Left lung (tissue), 10 donors: Measurements from ENCODE around the gene TSSK3. TPM values are rescaled to one million over a fixed set of nuclear protein-coding genes. Genes with fewer than 3 reads are reported as not detected.

ENCODE experiments used
- ATAC-seq: fragments of 200-7000 bp; cut with Tn5 transposase; one replicate; pipeline ENCODE4 v1.9.1; 2020; ENCODE audit warnings: moderate library complexity
- DNase-seq, 4 donors: peaks; one replicate each; pipeline ENCODE4 v3.0.0-alpha.2; 2013 to 2020
- H3K27ac ChIP-seq, 2 donors: fragments of 200-600 bp; sonication (generic) in 1 of 2; one replicate each; pipeline versions ENCODE4 v1.5.0 to v1.8.0; 2020 to 2021
- H3K27me3 ChIP-seq, 2 donors: fragments of 200-600 bp; sonication (generic) in 1 of 2; one replicate each; pipeline versions ENCODE4 v1.5.0 to v1.8.0; 2020 to 2021
- H3K36me3 ChIP-seq, 2 donors: fragments of 200-600 bp; sonication (generic) in 1 of 2; one replicate each; pipeline versions ENCODE4 v1.5.0 to v1.8.0; 2020 to 2021
- H3K4me1 ChIP-seq, 2 donors: fragments of 200-600 bp; one replicate each; pipeline ENCODE4 v1.8.0; 2021
- H3K4me3 ChIP-seq, 2 donors: fragments of 200-600 bp; sonication (generic) in 1 of 2; one replicate each; pipeline versions ENCODE4 v1.5.0 to v1.8.0; 2020 to 2021; ENCODE audit warnings: mild to moderate bottlenecking in 1 of 2
- H3K9me3 ChIP-seq, 2 donors: fragments of 200-600 bp; sonication (generic) in 1 of 2; one replicate each; pipeline versions ENCODE4 v1.5.0 to v1.8.0; 2020 to 2021
- CTCF ChIP-seq, 2 donors: fragments of 200-600 bp; sonication (generic) in 1 of 2; IDR thresholded peaks; one replicate each; pipeline versions ENCODE4 v1.5.0 to v1.8.0; 2021; ENCODE audit warnings: antibody characterized with exemption in 2 of 2
- intact Hi-C, 2 donors: fragments of 100-400 bp; cut with DNase I; formaldehyde crosslinking; loops; one replicate each; pipeline versions ENCODE4 v1.11.2 to v1.14.2; 2022
- polyA plus RNA-seq, 6 donors: library from polyadenylated mRNA; unstranded; fragments of 120-200 nt; gene quantifications; one replicate each; pipeline ENCODE4 v1.2.1, GENCODE V29; 2013; ENCODE audit not compliant: insufficient read length in 6 of 6
- total RNA-seq, 2 donors: library from RNA; stranded (reverse); fragmentation: NEBNext Ultra II Directional; extraction: Animal tissue kit (Norgen Biotek cat#: 25700); gene quantifications; one replicate each; pipeline ENCODE4 v1.2.1, GENCODE V29; 2021
- donor health status: DM: no; HTN: yes; CAD: no.
- donor health status: DM: no; HTN: no; CAD: no.

The TSSK3 gene
- total and polyA plus RNA-seq, 8 donors, result 1.8 to 7.8 (median 4.0) TPM

DNA sequence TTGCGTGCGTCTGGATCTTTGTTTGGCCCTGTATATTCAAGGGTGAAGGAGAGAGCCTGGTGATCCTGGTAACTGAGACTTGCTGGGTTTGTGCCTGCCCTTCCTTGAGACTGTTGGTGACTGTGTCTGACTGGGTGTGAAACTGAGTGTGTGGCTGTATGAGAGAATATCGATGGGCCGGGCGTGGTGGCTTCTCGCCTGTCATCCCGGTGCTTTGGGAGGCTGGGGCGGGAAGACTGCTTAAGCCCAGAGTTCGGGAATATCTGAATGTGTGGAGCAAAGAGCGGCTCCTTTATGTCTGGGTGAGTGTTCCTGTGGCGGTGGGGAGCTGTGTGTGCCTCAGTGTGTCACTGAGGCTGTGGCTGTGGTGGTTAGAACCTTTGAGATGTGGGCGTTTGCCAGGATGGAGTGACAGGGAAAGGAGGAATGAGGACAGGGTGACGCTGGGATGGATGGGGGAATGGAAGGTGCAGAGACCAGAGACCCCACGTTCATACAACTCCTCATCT is 23.6 kb upstream of the TSSK3 start:
- no peak for TF ChIP-seq CTCF (IDR thresholded peaks at IDR 0.05)
- ATAC-seq (no peak), DNase-seq (no peak)
- intact Hi-C loops, result no loop called here
- peaks cover 0 to 23% of the 10 kb centered on the region in 2 donors for H3K27me3 ChIP-seq
- H3K4me1 ChIP-seq, result peaks cover 15 to 77% of the 10 kb centered on the region in 2 donors
- peaks cover 0 to 2% of the 10 kb centered on the region in 2 donors for H3K36me3 ChIP-seq
- no peaks in the 10 kb centered on the region for H3K9me3 ChIP-seq
- H3K27ac ChIP-seq, result peak overlapping the region in 1 of 2 donors; percentile 84
- no peak overlapping the region for H3K4me3 ChIP-seq

DNA sequence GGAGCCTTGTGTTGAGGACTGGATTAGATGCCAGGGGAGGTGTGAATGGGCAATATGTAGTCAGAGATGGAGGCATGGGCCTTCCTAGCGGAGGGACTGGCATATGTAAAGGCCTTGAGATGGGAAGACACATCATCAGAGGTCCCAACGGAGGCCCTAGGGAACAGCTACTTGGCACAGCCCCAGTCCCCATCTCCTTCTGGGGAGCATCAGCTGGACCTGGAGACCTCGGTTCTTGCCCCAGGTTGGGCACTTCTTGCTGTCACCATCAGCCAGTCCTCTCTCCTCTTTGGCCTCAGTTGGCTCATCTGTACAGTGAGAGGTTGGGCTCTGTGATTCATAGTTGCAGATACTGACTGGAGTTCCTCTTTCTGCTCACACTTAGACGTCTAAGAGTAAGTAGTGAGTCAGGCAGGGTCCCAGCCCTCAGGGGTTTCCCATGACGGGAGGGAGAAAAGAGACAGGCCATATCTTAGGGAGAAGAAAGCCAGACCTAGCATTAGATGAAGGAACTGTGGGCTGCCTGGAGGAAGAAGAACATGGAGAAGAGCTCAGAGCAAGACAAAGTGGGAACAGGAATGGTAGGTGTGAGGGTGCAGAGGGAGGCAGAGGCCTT is 22.9 kb upstream of the TSSK3 start:
- Histone ChIP-seq H3K27me3 (peaks cover 0 to 21% of the 10 kb centered on the region in 2 donors), H3K4me3 (no peak overlapping the region), H3K36me3 (no peaks in the 10 kb centered on the region), H3K27ac (peak overlapping the region in 1 of 2 donors; percentile 51), H3K9me3 (no peaks in the 10 kb centered on the region), H3K4me1 (peaks cover 15 to 72% of the 10 kb centered on the region in 2 donors)
- DNase-seq (no peak), ATAC-seq (peak; percentile 23)
- intact Hi-C loops, result no loop called here
- TF ChIP-seq CTCF (IDR thresholded peaks at IDR 0.05), result no peak

- no peak overlapping the region for H3K4me3 ChIP-seq
- intact Hi-C loops, result no loop called here
- no peak overlapping the region for H3K27ac ChIP-seq
- peaks cover 0 to 3% of the 10 kb centered on the region in 2 donors for H3K27me3 ChIP-seq
- ATAC-seq (no peak), DNase-seq (no peak)
- no peak for TF ChIP-seq CTCF (IDR thresholded peaks at IDR 0.05)
- H3K36me3 ChIP-seq, result no peaks in the 10 kb centered on the region
- peaks cover 15 to 72% of the 10 kb centered on the region in 2 donors for H3K4me1 ChIP-seq
- H3K9me3 ChIP-seq, result no peaks in the 10 kb centered on the region
These were observed 21.1 kb upstream of the TSSK3 start for GRCh38 chr1:32341186-32341757.

- no peaks in the 10 kb centered on the region for H3K27me3 ChIP-seq
- no peak for TF ChIP-seq CTCF (IDR thresholded peaks at IDR 0.05)
- DNase-seq (no peak), ATAC-seq (peak; percentile 6)
- no peaks in the 10 kb centered on the region for H3K36me3 ChIP-seq
- no peak overlapping the region for H3K27ac ChIP-seq
- intact Hi-C loops, result no loop called here
- H3K4me1 ChIP-seq, result peaks cover 8 to 65% of the 10 kb centered on the region in 2 donors
- no peaks in the 10 kb centered on the region for H3K9me3 ChIP-seq
- no peak overlapping the region for H3K4me3 ChIP-seq
These were observed 20.4 kb upstream of the TSSK3 start for GRCh38 chr1:32341971-32342370.

DNA sequence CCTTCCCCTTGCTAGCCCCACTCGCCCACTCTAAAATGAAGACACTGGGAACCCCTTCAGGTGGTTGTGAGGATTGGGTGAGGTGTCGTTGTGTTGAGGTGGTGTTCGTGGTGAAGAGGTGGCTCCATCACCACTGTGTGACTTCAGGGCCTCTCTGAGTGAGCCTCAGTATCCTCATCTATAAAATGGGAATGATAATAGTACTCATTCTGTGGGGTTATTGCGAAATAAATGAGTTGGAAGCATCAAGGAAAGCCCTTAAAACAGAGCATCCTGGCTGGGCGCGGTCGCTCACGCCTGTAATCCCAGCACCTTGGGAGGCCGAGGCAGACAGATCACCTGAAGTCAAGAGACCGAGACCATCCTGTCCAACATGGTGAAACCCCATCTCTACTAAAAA is 19.6 kb upstream of the TSSK3 start:
- ATAC-seq, result no peak
- Histone ChIP-seq H3K36me3 (no peaks in the 10 kb centered on the region), H3K4me1 (peaks cover 4 to 58% of the 10 kb centered on the region in 2 donors), H3K9me3 (no peaks in the 10 kb centered on the region), H3K4me3 (no peak overlapping the region), H3K27ac (no peak overlapping the region), H3K27me3 (no peaks in the 10 kb centered on the region)
- DNase-seq, result no peak
- no peak for TF ChIP-seq CTCF (IDR thresholded peaks at IDR 0.05)
- intact Hi-C loops, result no loop called here
